HG03139 (cell line): ENCODE measurements around the gene LGALS7.
"Not testable (repeated sequence)": the region's sequence is repeated elsewhere in the genome, so short reads cannot be mapped to it uniquely, and the experiment has no call there.

Source experiments
- ATAC-seq: cut with Tn5 transposase; IDR thresholded peaks from one replicate; pipeline ENCODE4 v1.9.1; 2021; ENCODE audit not compliant: unreplicated experiment

Gene LGALS7

GRCh38 chr19:38773469-38774177 is at the start of gene LGALS7:
LGALS7 (minus strand) TSS chr19:38773517; CDS start chr19:38773492, 25 bp downstream.
- ATAC-seq = no peak

- ATAC-seq = not testable (repeated sequence)
Measured at GRCh38 chr19:38821230-38821825, 48.0 kb upstream of the LGALS7 start.

GRCh38 chr19:38819231-38819920 is 46.1 kb upstream of the LGALS7 start:
- ATAC-seq = no peak

- no peak for ATAC-seq
Measured at GRCh38 chr19:38817081-38817480, 43.8 kb upstream of the LGALS7 start.

GRCh38 chr19:38816131-38816750 is 42.9 kb upstream of the LGALS7 start:
- ATAC-seq = no peak

- ATAC-seq = no peak
Measured at GRCh38 chr19:38815059-38816001, 42.0 kb upstream of the LGALS7 start.

GRCh38 chr19:38813932-38814331 is 40.6 kb upstream of the LGALS7 start:
- not testable (repeated sequence) for ATAC-seq

- no peak for ATAC-seq
Measured at GRCh38 chr19:38813323-38813722, 40.0 kb upstream of the LGALS7 start.

- no peak for ATAC-seq
Measured at GRCh38 chr19:38812841-38813320, 39.6 kb upstream of the LGALS7 start, which contains the start of gene LGALS4. LGALS4 (minus strand) TSS chr19:38812945; CDS start chr19:38812886, 59 bp downstream.

- ATAC-seq = no peak
Measured at GRCh38 chr19:38812009-38812840, 38.9 kb upstream of the LGALS7 start.

GRCh38 chr19:38809592-38810252 is 36.4 kb upstream of the LGALS7 start:
- ATAC-seq = no peak

GRCh38 chr19:38808741-38809140 is 35.4 kb upstream of the LGALS7 start:
- no peak for ATAC-seq

- ATAC-seq = not testable (repeated sequence)
Measured at GRCh38 chr19:38807374-38808098, 34.2 kb upstream of the LGALS7 start.

- no peak for ATAC-seq
Measured at GRCh38 chr19:38806371-38806770, 33.1 kb upstream of the LGALS7 start.

- no peak for ATAC-seq
Measured at GRCh38 chr19:38805180-38805579, 31.9 kb upstream of the LGALS7 start.

- no peak for ATAC-seq
Measured at GRCh38 chr19:38803543-38803942, 30.2 kb upstream of the LGALS7 start.

GRCh38 chr19:38801359-38802095 is 28.2 kb upstream of the LGALS7 start:
- ATAC-seq = no peak
